Hepatocyte (in vitro differentiated cells): Measurements from ENCODE around the gene OR10A3.
A peak's percentile ranks its signal among the peaks of the same experiment; 100 is the strongest.

Source experiments
- CTCF ChIP-seq: fragments of 200-600 bp; sonication (generic); IDR thresholded peaks from 2 replicates; pipeline ENCODE4 v1.5.1; 2016; ENCODE audit warnings: antibody characterized with exemption, mild to moderate bottlenecking; ENCODE audit not compliant: poor library complexity
- EZH2 ChIP-seq: fragments of 200-600 bp; sonication (generic); IDR thresholded peaks from 2 replicates; pipeline ENCODE4 v1.6.1; 2016; ENCODE audit warnings: antibody characterized with exemption, mild to moderate bottlenecking, borderline replicate concordance
- EZH2phosphoT487 ChIP-seq: fragments of 200-600 bp; sonication (generic); IDR thresholded peaks from one replicate; pipeline ENCODE4 v1.6.1; 2018; ENCODE audit warnings: antibody characterized with exemption, mild to moderate bottlenecking, low read depth, moderate library complexity; ENCODE audit not compliant: unreplicated experiment, severe bottlenecking

- TF ChIP-seq EZH2: no peak
- peak; percentile 81 for TF ChIP-seq CTCF
- TF ChIP-seq EZH2phosphoT487: no peak
Observed at GRCh38 chr11:7892840-7893254, 48.7 kb downstream of the OR10A3 start.
